ENCODE results near the gene PIAS1. TPM values are rescaled to one million over a fixed set of nuclear protein-coding genes. Genes with fewer than 3 reads are reported as not detected.

Gene PIAS1
- total and polyA plus RNA-seq, 2 donors (not counting 1 experiment from before 2014, with no cell fraction given) = 28.8 to 87.3 TPM

GRCh38 chr15:68235022-68235421 lies 180.9 kb downstream of the PIAS1 start:
- Histone ChIP-seq H3K9ac (ENCODE audit: low read length) (no peak overlapping the region), H4K20me1 (ENCODE audit: control insufficient read depth, insufficient read depth, low read length, poor library complexity, severe bottlenecking) (no peaks in the 10 kb centered on the region), H3K36me3 (replicated peaks in 1 of 2; ENCODE audit: control extremely low read depth in 1 of 2, control insufficient read depth in 1 of 2, extremely low read depth in 1 of 2, insufficient read depth in 2 of 2, low read length in 1 of 2) (no peaks in the 10 kb centered on the region), H3K27ac (ENCODE audit: low read length in 2 of 2) (no peak overlapping the region), H2AFZ (ENCODE audit: insufficient read depth, low read depth, low read length, poor library complexity, severe bottlenecking) (no peak overlapping the region), H3K9me3 (ENCODE audit: control extremely low read depth in 1 of 3, control insufficient read depth in 2 of 3, insufficient read depth in 1 of 3, low read length in 2 of 3) (no peaks in the 10 kb centered on the region), H3K4me3 (ENCODE audit: control extremely low read depth in 1 of 5, extremely low read depth in 1 of 5, insufficient read depth in 1 of 5, low read depth in 2 of 5, low read length in 4 of 5) (no peak overlapping the region), H3K79me2 (ENCODE audit: control insufficient read depth, insufficient read depth, low read length) (peaks cover 15% of the 10 kb centered on the region), H3K4me2 (replicated peaks; ENCODE audit: low read depth, low read length, poor library complexity, severe bottlenecking) (no peak overlapping the region), H3K27me3 (replicated peaks in 1 of 4; ENCODE audit: control extremely low read depth in 1 of 4, control insufficient read depth in 3 of 4, insufficient read depth in 4 of 4, low read length in 3 of 4) (peaks cover 0 to 2% (median 0%) of the 10 kb centered on the region in 4 experiments), H3K4me1 (ENCODE audit: control insufficient read depth in 2 of 2, insufficient read depth in 2 of 2, low read length in 2 of 2) (peaks cover 4 to 14% of the 10 kb centered on the region in 2 donors)
- Mint-ChIP-seq H3K4me3 (no peak overlapping the region), H3K9me3 (ENCODE audit: insufficient read depth) (no peaks in the 10 kb centered on the region), H3K4me1 (peaks cover 12% of the 10 kb centered on the region), H3K27ac (no peak overlapping the region), H3K27me3 (peaks cover 4% of the 10 kb centered on the region)
- TF ChIP-seq EZH2 (IDR thresholded peaks at IDR 0.05; ENCODE audit: borderline replicate concordance, insufficient read depth, low read depth, low read length, poor library complexity, severe bottlenecking) = no peak
- TF ChIP-seq CTCF (IDR thresholded peaks at IDR 0.05) = no peak
- intact Hi-C loops (cut with micrococcal nuclease) = no loop called here
- WGBS (ENCODE audit: insufficient coverage) = 100% methylated on average over 2 of the region's 4 CpGs
- DNase-seq (no peak), ATAC-seq (ENCODE audit: low read depth) (no peak)
- POLR2A ChIA-PET = no interaction called here
- CTCF ChIA-PET = interaction anchor here (1.2 kb wide), 1 partner anchor 18 kb away, joined by 4 read pairs; no protein-coding TSS in a partner anchor

DNA sequence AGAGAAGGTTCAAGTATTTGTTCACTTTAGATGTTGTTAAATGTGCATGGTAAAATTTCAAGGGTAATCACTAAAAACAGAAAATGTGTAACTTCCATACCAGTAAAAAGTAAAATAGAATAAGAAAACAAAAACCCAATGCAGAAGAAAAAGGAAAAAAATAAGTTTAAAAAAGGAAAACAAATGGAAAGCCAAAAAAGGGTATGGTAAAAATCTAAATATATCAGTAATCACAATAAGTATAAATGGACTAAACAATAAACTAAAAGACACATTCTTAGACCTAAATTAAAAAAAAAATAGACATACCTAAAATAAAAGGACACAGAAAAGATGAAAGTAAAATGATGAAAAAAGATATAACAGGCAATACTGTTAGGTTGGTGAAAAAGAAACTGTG lies 184.9 kb downstream of the PIAS1 start:
- POLR2A ChIA-PET = no interaction called here
- ATAC-seq (ENCODE audit: low read depth) = no peak

More for the DNA sequence above, 184.9 kb downstream of the PIAS1 start:
- H3K4me3 ChIP-seq (ENCODE audit: control extremely low read depth in 1 of 5, extremely low read depth in 1 of 5, insufficient read depth in 1 of 5, low read depth in 2 of 5, low read length in 4 of 5) = no peak overlapping the region
- H3K79me2 ChIP-seq (ENCODE audit: control insufficient read depth, insufficient read depth, low read length) = no peaks in the 10 kb centered on the region
- H4K20me1 ChIP-seq (ENCODE audit: control insufficient read depth, insufficient read depth, low read length, poor library complexity, severe bottlenecking) = no peaks in the 10 kb centered on the region
- CTCF ChIA-PET = interaction anchor here (0.6 kb wide), 1 partner anchor 11 kb away, joined by 3 read pairs; no protein-coding TSS in a partner anchor
- no peaks in the 10 kb centered on the region for H3K27me3 ChIP-seq (replicated peaks in 1 of 4; ENCODE audit: control extremely low read depth in 1 of 4, control insufficient read depth in 3 of 4, insufficient read depth in 4 of 4, low read length in 3 of 4)
- intact Hi-C loops (cut with micrococcal nuclease) = no loop called here
- no peak overlapping the region for H3K27ac ChIP-seq (ENCODE audit: low read length in 2 of 2)
- peaks cover 0 to 14% (median 10%) of the 10 kb centered on the region in 3 donors for H3K9me3 ChIP-seq (ENCODE audit: control extremely low read depth in 1 of 3, control insufficient read depth in 2 of 3, insufficient read depth in 1 of 3, low read length in 2 of 3)
- H3K9ac ChIP-seq (ENCODE audit: low read length) = no peak overlapping the region
- Mint-ChIP-seq H3K27ac (no peak overlapping the region), H3K27me3 (peaks cover 4% of the 10 kb centered on the region), H3K4me1 (no peaks in the 10 kb centered on the region), H3K9me3 (ENCODE audit: insufficient read depth) (peaks cover 2% of the 10 kb centered on the region), H3K4me3 (no peak overlapping the region)
- no peak overlapping the region for H3K4me2 ChIP-seq (replicated peaks; ENCODE audit: low read depth, low read length, poor library complexity, severe bottlenecking)
- H3K36me3 ChIP-seq (replicated peaks in 1 of 2; ENCODE audit: control extremely low read depth in 1 of 2, control insufficient read depth in 1 of 2, extremely low read depth in 1 of 2, insufficient read depth in 2 of 2, low read length in 1 of 2) = no peaks in the 10 kb centered on the region
- TF ChIP-seq EZH2 (IDR thresholded peaks at IDR 0.05; ENCODE audit: borderline replicate concordance, insufficient read depth, low read depth, low read length, poor library complexity, severe bottlenecking) (no peak), CTCF (IDR thresholded peaks at IDR 0.05) (no peak)
- H2AFZ ChIP-seq (ENCODE audit: insufficient read depth, low read depth, low read length, poor library complexity, severe bottlenecking) = no peak overlapping the region
- H3K4me1 ChIP-seq (ENCODE audit: control insufficient read depth in 2 of 2, insufficient read depth in 2 of 2, low read length in 2 of 2) = no peaks in the 10 kb centered on the region
- no peak for DNase-seq
